Stimulated activated CD8-positive, alpha-beta memory T cell treated with anti-CD3 and anti-CD28 coated beads, Interleukin-15, amount 100 ng/mL, for 24 hours (primary cell): ENCODE measurements around the gene TFAP2E.

ENCODE experiments used
- DNase-seq: peaks from one replicate; pipeline ENCODE4 v3.0.0-alpha.2; 2020; ENCODE audit warnings: low read depth

Gene TFAP2E

DNA sequence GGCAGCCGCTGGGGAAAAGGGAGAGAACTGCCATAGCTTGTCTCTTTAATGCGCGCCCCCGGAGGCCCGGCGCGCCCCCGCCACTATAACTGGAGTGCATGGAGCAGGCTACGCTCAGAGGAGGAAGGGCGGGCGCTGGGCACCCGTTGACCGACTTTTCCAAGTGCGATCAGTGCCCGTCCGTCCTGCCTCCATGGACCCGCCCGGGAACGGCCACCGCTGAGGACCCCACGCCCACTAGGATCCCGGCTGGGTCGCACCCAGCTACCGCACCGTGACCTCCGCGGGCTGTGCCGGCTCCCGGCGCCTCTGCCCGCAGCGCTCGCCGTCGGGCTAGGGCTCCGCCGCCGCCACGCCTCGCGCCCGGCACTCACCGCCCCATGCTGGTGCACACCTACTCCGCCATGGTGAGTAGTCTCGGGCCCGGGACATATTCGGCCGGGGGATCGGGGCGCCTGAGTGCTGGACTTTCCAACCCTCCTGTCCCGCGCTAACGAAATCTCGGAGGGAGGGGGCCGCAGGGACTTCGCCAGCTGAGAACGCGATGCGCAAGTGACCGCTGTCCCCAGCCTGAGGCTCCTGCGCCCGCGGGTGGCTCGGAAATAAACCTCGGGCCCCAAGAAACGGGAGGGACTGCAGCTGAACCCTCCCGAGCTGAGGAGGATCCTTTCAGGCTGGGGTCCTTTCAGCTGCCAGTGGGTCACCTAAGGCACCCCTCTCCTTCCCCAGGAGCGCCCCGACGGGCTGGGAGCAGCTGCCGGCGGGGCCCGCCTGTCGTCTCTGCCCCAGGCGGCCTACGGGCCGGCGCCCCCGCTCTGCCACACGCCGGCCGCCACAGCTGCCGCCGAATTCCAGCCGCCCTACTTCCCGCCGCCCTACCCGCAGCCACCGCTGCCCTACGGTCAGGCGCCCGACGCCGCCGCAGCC lies at the start of gene TFAP2E:
Gene TFAP2E (plus strand): TSS at position 117 of the 927 bp plus-strand sequence. CDS start 264 bp downstream, at position 381.
- no peak for DNase-seq

DNA sequence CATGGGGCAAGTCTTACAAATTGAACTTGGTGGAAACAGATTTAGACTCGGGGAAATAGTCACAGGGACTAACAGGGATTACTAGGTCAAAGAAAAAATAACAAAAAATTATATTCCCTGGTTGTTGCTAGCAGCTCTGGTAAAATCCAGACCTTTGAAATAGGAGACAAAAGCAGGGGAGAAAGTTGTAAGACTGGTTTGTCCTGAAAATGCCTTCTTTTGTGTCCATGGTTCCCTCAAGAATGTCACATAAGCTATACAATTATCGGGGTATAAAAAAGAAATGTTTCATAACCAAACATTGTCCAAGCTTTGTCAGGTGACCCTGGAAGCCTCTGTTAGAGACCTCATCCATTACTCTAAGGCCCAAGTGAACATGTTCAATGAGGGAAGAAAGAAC lies 49.0 kb upstream of the TFAP2E start:
- DNase-seq = no peak

DNA sequence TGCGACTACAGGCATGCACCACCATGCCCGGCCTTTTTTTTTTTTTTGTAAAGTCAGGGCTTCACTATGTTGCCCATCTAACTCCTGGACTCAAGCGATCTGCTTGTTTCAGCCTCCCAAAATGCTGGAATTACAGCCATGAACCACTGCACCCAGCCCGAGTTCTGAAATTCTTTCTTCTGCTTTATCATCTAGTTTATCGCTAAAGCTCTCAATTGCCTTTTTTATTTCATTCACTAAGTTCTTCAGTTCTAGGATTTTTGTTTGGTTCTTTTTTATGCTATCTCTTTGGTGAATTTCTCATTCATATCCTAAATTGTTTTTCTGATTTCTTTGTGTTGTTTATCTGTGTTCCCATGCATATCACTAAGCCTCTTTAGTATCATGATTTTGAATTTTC lies 42.9 kb upstream of the TFAP2E start:
- no peak for DNase-seq

DNA sequence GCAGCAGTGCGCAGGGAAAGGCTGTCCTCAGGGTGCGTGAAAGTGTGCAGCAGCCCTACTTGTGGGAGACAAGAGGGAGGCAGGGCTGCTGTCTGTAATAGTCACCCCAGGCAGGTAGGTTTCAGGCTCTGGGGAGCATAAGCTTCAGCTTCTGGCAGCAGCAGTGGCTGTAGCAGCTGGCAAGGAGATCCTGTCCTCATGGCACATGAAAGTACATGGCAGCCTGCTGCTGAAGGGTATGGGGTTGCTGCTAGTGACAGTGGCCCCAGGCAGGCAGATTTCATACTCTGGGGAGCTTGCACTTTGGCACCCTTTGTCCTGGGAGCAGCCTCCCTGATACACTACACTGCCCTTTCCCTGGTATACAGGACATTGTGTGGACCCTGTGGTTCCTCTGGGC lies 42.2 kb upstream of the TFAP2E start:
- DNase-seq = no peak

DNA sequence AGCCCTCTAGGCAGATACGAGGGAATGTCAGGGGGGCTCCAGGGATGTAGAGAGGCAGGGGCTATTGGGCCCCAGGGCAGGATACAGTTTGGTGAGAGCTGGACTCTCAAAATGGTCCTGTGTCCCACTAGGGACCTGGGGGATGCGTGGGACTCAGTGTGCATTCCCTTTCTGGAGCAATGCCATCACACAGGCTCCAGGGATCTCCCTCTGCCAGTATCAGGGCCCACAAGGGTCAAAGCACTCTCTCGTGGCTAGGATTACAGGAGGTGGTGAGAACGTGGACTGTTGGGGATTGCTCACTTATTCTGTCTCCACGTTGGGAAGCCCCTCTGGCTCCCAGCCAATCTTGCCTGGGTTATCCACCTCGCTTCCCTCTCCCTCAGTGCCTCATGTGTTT lies 41.7 kb upstream of the TFAP2E start:
- DNase-seq = no peak

DNA sequence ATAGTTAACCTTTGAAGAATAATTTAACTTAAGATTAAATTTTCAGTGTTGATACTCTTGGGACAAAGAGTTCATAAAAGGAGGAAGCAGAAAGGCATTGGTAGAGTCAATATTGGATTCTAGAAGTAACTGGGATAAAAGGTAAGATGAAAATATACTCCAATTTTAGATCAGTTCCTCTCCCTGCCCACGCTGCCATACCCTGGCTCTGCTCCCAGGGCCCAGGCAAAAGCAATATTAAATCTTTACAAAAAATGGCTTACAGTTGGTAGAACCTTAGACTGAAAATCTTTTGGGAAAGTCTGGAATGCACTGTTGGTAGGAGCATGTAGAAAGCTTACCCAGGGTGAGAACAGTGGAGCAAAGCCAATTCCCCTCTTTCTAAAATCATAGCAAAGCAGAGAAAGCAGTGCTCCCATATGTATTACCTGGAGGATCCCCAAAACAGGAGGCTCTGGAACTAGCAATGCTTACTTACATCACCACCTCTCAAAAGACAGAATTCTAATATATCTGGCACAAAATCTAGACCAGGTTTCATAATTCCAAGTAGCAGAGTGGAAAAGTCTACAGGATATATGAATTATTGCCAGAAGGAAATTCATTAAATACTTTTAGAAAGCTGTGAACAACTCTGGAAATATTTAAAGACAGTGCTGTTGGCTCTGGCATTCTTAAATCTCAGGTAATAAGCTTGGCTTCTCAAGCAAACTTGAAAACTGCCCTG lies 40.5 kb upstream of the TFAP2E start:
- no peak for DNase-seq

DNA sequence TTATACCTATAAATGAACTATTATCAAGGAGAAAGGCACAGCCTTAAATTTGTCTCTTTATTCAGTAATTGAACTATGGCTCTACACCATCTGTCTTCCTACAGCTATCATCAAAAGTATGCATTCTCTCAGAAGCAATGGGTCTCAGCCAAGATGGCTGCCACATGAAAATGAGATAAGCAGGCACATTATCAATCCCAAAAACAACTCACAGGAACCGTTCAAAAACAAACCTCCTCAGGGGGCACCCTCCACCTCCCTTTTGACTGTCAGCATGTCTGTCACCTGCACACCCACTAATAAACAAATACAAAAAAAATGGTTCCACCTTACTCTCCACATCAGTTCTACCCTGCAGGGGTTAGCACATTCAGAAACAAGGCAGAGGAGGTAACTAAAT lies 39.5 kb upstream of the TFAP2E start:
- DNase-seq = no peak

DNA sequence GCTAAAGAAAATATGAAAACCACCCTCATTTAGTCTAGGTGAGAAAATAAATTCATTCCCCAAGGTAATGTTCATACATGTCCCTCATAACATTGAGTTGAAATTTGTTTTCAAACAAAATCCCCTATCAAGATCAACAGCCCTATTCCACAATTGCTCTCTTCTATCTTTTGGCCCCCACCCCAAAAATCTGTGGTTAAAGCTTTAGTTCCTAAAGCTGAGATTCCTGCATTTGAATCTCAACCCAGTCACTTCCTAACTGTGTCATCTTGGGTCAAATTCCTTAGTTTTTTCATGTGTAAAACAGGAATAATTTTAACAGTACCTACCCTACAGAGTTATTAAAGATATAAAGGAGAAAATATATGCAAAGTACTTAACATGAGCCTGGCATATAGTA lies 37.9 kb upstream of the TFAP2E start:
- no peak for DNase-seq

DNA sequence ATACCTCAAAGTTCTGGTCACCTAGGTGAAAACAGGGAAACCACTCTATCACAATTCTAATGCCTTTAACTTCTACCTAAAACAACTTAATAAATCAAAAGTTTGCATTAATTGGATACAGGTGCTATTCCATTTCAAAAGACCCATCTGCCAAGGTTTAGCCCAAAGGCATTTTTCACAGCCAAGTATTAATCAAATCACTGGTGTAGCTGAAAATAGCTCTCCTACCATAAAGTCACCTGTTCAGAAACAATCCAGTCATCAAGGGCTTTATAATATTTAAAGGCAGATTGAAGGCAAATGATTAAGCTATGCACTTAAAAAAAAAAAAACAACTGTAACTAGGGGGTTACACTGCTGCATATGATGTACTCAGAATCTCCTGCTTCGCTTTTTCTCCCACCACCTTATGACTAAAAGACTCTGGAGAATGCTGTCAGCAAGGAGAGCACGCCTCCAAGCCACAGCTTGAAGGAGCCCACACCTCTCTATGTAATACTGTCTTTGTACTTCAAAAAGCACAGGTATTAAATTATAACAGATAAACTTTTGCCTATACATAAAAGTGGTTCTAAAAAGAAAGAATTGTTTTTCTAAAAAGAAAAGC lies 36.5 kb upstream of the TFAP2E start:
- no peak for DNase-seq

DNA sequence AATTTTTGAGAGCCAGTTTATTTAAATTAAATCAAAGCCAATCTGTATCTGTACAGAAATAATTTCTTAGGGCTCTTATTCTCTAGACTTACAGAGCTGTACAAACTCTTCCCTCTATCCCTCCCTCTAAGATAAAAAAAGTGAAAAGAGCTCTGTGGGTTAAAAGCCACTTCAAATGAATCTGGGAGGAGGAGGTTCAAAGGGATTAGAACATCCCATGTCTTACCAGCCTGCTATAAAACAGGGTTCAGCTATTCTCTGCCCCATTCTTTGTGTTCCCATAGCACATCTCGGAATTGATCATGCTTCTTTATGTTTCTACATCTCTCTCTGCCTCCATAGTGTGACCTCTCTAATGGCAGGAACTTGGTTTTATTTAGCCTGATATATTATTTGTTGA lies 35.3 kb upstream of the TFAP2E start:
- DNase-seq = no peak

DNA sequence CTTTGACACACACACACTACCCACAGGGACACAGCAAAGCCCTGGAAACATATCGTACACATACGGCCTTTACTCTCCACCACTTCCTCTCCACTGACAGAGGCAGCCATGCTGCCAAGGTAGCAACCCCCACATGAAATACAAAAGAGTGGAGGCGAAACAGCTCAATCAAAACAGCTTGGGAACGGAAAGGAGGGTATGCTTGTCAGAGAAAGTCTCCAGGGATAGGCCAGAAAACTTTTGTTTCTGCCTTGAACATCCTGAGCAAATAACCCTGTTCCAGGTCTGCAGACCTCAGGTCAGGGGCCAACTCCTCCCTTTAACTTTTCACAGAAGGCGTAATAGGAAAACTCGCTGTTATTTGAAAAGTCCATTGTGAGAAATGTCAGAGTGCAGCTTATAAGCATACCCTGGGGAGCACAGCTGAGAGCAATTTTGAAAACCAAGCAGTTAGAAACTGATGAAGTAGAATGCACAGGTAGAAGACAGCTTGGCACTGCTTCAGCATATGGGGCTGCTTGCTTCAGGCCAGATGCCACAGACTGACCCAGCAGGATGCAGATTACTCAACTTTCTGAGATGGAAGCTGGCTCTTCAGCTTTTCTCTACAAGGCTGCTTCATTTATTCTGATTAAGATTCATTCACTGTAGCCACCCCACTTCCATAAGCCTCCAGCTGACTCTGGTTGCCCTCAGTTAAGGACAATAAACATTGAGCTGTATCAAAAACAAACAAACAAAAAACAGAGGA lies 33.9 kb upstream of the TFAP2E start:
- DNase-seq = no peak

DNA sequence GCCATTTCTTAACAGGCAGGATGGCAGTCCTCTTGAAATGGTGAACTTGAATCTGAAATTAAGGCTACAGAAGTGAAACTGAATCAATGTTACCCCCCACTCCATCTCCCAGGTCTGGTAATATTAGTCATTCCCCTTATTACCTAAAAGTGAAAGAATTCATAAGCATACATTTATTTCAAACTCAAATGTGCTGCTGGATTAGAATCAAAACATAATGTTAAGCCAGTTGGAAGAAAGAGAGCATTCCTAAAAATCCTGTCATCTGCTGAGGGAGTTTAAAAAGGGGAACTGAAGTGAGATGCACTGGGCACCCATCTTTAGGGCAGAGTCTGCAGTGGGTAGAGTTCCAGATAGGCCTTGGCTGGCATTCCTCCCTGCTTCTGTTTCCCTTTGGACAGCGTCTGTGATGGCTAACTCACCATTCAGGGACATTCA lies 33.3 kb upstream of the TFAP2E start:
- DNase-seq = no peak

DNA sequence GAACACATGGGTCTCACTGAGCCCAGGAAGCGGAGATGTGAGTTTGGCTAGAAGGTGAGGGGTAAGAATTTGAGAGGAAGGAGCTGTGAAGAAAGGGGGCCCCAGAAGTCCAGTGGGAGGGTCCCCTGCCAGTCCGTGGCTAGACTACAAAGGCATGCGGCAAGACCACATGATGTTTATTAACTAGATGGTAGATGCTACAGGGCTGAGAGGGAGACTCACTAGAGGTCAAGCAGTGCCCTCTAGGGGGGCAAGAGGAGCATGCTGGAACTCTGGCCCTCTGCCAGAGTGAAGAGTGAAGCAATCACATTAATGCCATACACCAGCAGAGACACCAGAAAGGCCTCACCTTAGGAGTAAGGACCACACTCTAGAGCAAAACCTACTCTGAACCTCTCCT lies 28.1 kb upstream of the TFAP2E start:
- DNase-seq = no peak

DNA sequence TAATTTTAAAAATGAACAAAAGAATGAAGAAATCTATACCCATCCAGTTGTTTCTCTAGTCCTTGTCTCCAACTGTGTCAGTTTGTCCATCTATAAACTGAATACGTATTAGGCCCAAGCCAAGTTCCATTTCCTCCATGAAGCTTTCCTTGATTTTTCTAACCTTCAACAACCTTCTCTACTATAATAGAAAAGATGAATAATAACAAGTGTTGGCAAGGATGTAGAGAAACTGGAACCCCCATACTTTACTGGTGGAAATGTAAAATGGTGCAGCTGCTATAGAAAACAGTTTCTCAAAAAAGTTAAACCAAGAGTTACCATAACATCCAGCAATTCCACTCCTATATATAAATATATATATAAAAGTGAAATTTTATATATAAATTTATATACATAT lies 26.5 kb upstream of the TFAP2E start:
- DNase-seq = no peak

DNA sequence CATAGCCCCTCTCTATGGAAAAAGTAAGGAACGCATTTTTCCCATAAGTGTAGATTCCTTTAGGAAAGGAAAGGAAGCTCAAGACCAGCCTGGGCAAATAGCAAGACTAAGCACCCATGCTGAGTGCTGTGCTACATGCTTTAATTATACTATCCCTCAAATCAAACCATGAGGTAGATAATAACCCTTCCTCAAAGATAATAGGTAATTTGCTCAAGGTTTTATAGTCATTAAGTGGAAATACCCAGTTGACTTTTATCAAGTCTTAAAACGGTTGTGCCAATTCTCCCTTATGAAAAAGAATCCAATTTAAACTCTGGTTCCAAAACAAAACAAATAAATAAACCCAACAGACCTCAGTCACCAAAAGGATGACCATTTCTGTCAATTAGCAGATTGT lies 19.3 kb upstream of the TFAP2E start:
- DNase-seq = no peak

DNA sequence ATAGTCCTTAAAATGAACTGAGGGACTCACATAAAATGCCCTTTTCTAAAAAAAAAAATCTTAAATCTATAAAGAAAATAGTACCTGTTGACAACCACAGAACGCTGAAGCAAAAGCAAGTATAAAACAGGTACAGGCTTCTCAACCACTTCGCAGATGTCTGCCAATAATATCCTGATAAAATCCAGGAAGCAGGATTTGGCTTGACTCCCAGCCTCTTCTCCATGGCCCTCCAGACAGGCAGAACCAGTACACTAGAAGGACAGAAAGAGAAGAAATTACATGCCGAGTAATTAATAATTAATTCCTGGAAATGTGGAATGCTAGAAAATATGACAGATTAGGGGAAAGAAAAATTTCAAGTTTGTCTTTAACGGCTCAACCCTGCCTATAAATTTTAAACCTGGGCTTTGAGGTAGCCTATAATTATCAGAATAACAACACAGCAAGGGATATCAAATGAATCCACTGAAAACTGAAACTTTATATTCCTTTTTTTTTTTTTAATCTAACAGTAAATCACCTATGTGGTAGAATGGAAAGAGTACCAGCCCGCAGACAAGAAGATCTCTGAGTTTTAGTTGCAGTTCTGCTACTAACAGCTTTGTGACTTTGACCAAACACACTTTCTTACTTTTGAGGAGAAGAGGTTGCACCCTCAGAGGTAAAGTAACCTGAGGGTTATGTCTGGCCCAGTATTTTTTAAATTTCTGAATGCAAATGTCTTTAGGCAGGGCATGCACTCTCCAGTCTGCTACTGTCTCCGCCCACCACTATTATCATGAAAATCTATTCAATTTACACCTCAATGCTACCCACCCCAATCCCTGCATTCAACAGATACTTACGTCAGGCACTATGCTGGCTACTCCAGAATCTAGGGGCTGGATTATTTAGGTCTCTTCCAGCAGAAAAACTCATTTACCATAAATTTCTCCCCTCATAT lies 18.6 kb upstream of the TFAP2E start:
- no peak for DNase-seq

DNA sequence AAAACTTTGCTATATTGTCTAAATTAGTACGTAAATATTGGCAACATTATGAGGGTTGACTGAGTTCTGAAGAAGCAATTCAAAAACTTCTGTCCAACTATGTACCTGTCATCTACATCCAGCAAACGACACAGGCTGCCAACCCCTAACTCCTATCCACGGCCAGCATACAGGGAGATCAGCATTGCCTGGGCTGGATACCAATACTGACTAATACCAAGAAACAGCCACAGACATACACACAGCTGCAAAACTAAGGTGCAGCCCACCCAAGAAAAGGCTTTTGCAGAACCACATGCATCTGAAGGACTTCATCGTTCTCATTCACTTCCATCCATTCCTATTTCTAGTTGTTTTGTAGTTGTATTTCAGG lies 17.9 kb upstream of the TFAP2E start:
- no peak for DNase-seq

DNA sequence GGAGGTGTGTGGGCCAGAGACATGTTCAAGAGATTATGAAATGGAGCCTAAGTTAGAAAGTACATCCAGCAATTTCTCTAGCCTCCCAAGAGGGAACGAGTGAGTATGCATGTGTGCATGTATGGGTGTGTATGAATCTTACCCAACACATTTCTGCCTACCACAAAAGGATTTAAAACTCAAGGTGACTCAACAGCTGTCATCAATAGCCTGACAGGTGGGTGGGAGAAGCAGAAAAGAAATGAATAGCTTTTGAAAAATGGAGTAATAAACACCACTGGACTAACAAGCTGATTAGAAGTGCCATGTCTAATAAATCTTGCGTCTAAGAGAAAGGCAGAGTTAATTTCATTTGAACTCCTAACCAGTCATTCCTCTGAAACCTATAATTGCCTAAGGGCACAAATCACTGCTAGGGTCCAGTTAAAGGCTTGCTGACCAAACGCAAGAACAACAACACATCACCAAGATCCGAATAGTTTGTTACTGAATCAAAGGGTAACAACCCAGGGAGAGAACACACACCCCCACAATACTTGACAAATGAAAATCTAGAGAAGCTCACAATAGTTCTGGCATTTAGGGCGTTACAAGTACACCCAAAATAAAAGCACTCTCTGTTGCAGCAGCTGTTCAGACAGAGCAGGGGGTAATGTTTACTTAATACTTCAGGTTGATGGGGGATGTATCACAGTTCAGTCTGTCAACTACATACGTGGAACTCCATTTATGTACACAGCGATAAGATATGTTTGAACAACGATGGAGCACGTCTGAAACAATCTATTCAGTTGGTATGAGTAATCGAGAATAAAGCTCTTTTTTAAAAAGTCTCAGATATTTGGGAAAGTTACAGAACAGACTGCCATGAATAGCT lies 17.3 kb upstream of the TFAP2E start:
- DNase-seq = no peak

DNA sequence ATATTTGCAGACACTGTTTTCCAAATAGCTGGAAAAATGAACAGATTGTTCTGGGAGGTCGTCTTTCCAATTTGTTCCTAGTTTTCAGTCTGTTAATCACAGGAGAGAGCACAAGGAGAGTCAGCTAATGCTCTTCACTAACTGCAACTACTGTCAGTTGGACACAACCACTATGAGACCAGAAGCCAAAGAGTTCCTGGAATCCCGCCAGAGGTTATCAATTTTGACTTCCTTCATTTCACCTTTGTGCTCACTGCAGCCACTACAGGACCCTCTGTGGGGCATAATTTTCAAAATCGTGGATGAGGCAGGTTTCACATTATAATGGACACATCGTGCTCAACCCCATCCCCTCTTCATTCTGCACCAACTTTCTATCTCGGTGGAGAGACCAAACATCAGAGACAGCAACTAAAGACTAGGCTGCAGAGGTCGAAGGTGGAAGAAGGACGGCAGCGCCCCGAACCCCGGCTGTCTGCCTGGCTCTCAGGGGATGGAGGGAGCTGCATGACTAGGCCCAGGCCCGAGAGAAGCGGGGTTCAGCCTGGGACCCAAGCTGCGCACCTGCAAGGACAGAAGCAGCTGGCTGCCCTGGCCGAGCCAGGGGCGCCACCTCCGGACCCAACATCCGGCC lies 16.5 kb upstream of the TFAP2E start:
- no peak for DNase-seq
